ENCODE measurements around the gene CCDC91. TPM values are rescaled to one million over a fixed set of nuclear protein-coding genes. Genes with fewer than 3 reads are reported as not detected.

Gene CCDC91
- polyA plus RNA-seq, 1 donor (not counting 4 experiments of a cell fraction or from before 2014, with no cell fraction given): 26.5 TPM

- Histone ChIP-seq H3K79me2 (ENCODE audit: control insufficient read depth, insufficient read depth, low read length) (no peaks in the 10 kb centered on the region), H3K4me1 (ENCODE audit: control insufficient read depth, extremely low read depth, insufficient read depth, low read length) (no peaks in the 10 kb centered on the region), H3K36me3 (ENCODE audit: control insufficient read depth in 2 of 2, extremely low read depth in 1 of 2, insufficient read depth in 2 of 2, low read length in 2 of 2) (peaks cover 0 to 2% of the 10 kb centered on the region in 2 experiments), H3K9me3 (ENCODE audit: control insufficient read depth, low read depth, low read length) (no peaks in the 10 kb centered on the region), H3K4me2 (ENCODE audit: control insufficient read depth, extremely low read depth, insufficient read depth, low read depth, low read length) (no peak overlapping the region), H3K9ac (ENCODE audit: control insufficient read depth, extremely low read depth, insufficient read depth, low read length) (no peak overlapping the region), H3K4me3 (ENCODE audit: control insufficient read depth in 2 of 3, extremely low read depth in 1 of 3, insufficient read depth in 2 of 3, low read depth in 1 of 3, low read length in 3 of 3) (no peak overlapping the region), H3K27me3 (ENCODE audit: control insufficient read depth, extremely low read depth, insufficient read depth, low read length) (no peaks in the 10 kb centered on the region), H3K9me1 (ENCODE audit: control insufficient read depth, extremely low read depth, insufficient read depth, low read length) (no peaks in the 10 kb centered on the region), H2AFZ (ENCODE audit: control insufficient read depth, low read length) (no peak overlapping the region), H3K27ac (ENCODE audit: control insufficient read depth, insufficient read depth, low read length) (no peak overlapping the region), H4K20me1 (ENCODE audit: control insufficient read depth, extremely low read depth, insufficient read depth, low read length) (no peaks in the 10 kb centered on the region)
- no peak for FAIRE-seq
- no peak for DNase-seq (ENCODE audit: low read depth, low spot score)
- no peak for TF ChIP-seq CTCF (optimal IDR thresholded peaks at IDR 0.05 in 1 of 3, IDR thresholded peaks at IDR 0.05 in 1 of 3, conservative IDR thresholded peaks at IDR 0.05 in 1 of 3; ENCODE audit: extremely low read depth in 1 of 3, insufficient read depth in 2 of 3, low read length in 3 of 3)
- TF ChIP-seq EZH2 (IDR thresholded peaks at IDR 0.05; ENCODE audit: low read length): no peak
- dilution Hi-C loops (cut with MboI; ENCODE audit: extremely low pct_ligation_motif_present, low sequenced_read_pairs): no loop called here
Measured at GRCh38 chr12:28390206-28390605, 199.9 kb downstream of the CCDC91 start.

- no peaks in the 10 kb centered on the region for H3K79me2 ChIP-seq (ENCODE audit: control insufficient read depth, insufficient read depth, low read length)
- peaks cover 0 to 2% of the 10 kb centered on the region in 2 experiments for H3K36me3 ChIP-seq (ENCODE audit: control insufficient read depth in 2 of 2, extremely low read depth in 1 of 2, insufficient read depth in 2 of 2, low read length in 2 of 2)
- H3K27me3 ChIP-seq (ENCODE audit: control insufficient read depth, extremely low read depth, insufficient read depth, low read length): no peaks in the 10 kb centered on the region
- no peaks in the 10 kb centered on the region for H3K9me3 ChIP-seq (ENCODE audit: control insufficient read depth, low read depth, low read length)
- H3K4me2 ChIP-seq (ENCODE audit: control insufficient read depth, extremely low read depth, insufficient read depth, low read depth, low read length): no peak overlapping the region
- TF ChIP-seq CTCF (optimal IDR thresholded peaks at IDR 0.05 in 1 of 3, IDR thresholded peaks at IDR 0.05 in 1 of 3, conservative IDR thresholded peaks at IDR 0.05 in 1 of 3; ENCODE audit: extremely low read depth in 1 of 3, insufficient read depth in 2 of 3, low read length in 3 of 3) (no peak), EZH2 (IDR thresholded peaks at IDR 0.05; ENCODE audit: low read length) (no peak)
- no peak overlapping the region for H3K27ac ChIP-seq (ENCODE audit: control insufficient read depth, insufficient read depth, low read length)
- H4K20me1 ChIP-seq (ENCODE audit: control insufficient read depth, extremely low read depth, insufficient read depth, low read length): no peaks in the 10 kb centered on the region
- FAIRE-seq (no peak), DNase-seq (ENCODE audit: low read depth, low spot score) (no peak)
- H3K4me1 ChIP-seq (ENCODE audit: control insufficient read depth, extremely low read depth, insufficient read depth, low read length): no peaks in the 10 kb centered on the region
- no peak overlapping the region for H3K9ac ChIP-seq (ENCODE audit: control insufficient read depth, extremely low read depth, insufficient read depth, low read length)
- H2AFZ ChIP-seq (ENCODE audit: control insufficient read depth, low read length): no peak overlapping the region
- H3K9me1 ChIP-seq (ENCODE audit: control insufficient read depth, extremely low read depth, insufficient read depth, low read length): no peaks in the 10 kb centered on the region
- H3K4me3 ChIP-seq (ENCODE audit: control insufficient read depth in 2 of 3, extremely low read depth in 1 of 3, insufficient read depth in 2 of 3, low read depth in 1 of 3, low read length in 3 of 3): no peak overlapping the region
- dilution Hi-C loops (cut with MboI; ENCODE audit: extremely low pct_ligation_motif_present, low sequenced_read_pairs): no loop called here
Measured at GRCh38 chr12:28390761-28391385, 200.6 kb downstream of the CCDC91 start.
